Kidney (tissue), 14 donors: ENCODE data around the gene DCTD. TPM values are rescaled to one million over a fixed set of nuclear protein-coding genes. Genes with fewer than 3 reads are reported as not detected.
A peak's percentile ranks its signal among the peaks of the same experiment; 100 is the strongest.

ENCODE experiments used
- DNase-seq, 5 donors: peaks; one replicate each; pipeline ENCODE4 v3.0.0-alpha.2; 2013 to 2020
- FAIRE-seq: peaks from 2 replicates; lab custom pipeline; 2012; peaks lifted over from hg19 to GRCh38; lab: Jason Lieb, UNC
- H3K27ac ChIP-seq, 2 donors: one replicate each; pipeline ENCODE4 v1.7.0; 2013; ENCODE audit warnings: low read depth in 2 of 2, low read length in 2 of 2, inconsistent platforms in 1 of 2
- H3K27me3 ChIP-seq: one replicate; pipeline ENCODE4 v1.7.1; 2013; ENCODE audit warnings: low read length, inconsistent platforms; ENCODE audit not compliant: control insufficient read depth, insufficient read depth
- H3K36me3 ChIP-seq, 3 donors: one replicate each; pipeline versions ENCODE4 v1.7.0 to v1.7.1; 2013; ENCODE audit warnings: low read length in 3 of 3, control low read depth in 1 of 3, inconsistent platforms in 1 of 3; ENCODE audit not compliant: insufficient read depth in 3 of 3, control insufficient read depth in 2 of 3
- H3K4me1 ChIP-seq, 3 donors: one replicate each; pipeline versions ENCODE4 v1.7.0 to v1.7.1; 2013; ENCODE audit warnings: low read length in 3 of 3, inconsistent platforms in 1 of 3, low read depth in 1 of 3; ENCODE audit not compliant: control insufficient read depth in 2 of 3, insufficient read depth in 2 of 3
- H3K4me3 ChIP-seq, 3 donors: one replicate each; pipeline versions ENCODE4 v1.7.0 to v1.8.1; 2013; ENCODE audit warnings: low read length in 3 of 3, control low read depth in 1 of 3, inconsistent platforms in 1 of 3
- H3K9ac ChIP-seq, 3 donors: one replicate each; pipeline versions ENCODE4 v1.7.0 to v1.7.1; 2013; ENCODE audit warnings: low read length in 3 of 3, control low read depth in 1 of 3, inconsistent platforms in 1 of 3
- H3K9me3 ChIP-seq, 3 donors: one replicate each; pipeline versions ENCODE4 v1.7.0 to v1.7.1; 2013; ENCODE audit warnings: low read length in 3 of 3, control low read depth in 1 of 3, inconsistent platforms in 1 of 3; ENCODE audit not compliant: control insufficient read depth in 2 of 3, insufficient read depth in 1 of 3
- CTCF ChIP-seq: IDR thresholded peaks from 3 replicates; pipeline ENCODE4 v1.5.1; 2012; ENCODE audit warnings: mild to moderate bottlenecking, moderate library complexity, borderline replicate concordance; ENCODE audit not compliant: insufficient read depth; ENCODE audit errors: extremely low read depth
- intact Hi-C: fragments of 100-400 bp; cut with DNase I; formaldehyde crosslinking; loops from one replicate; pipeline ENCODE4 v1.11.1; 2022
- polyA plus RNA-seq: library from polyadenylated mRNA; stranded (reverse); fragments of 350-450 nt; fragmentation: Illumina TruSeq; extraction: RNeasy Lipid Tissue Mini Kit (QIAGEN cat#74804); gene quantifications from one replicate; pipeline ENCODE4 v1.2.3, GENCODE V29; 2014; ENCODE audit warnings: low read depth, low replicate concordance; ENCODE audit not compliant: insufficient read depth
- total RNA-seq: library from RNA; stranded (reverse); fragmentation: NEBNext Ultra II Directional; extraction: Animal tissue kit (Norgen Biotek cat#: 25700); gene quantifications from one replicate; pipeline ENCODE4 v1.2.1, GENCODE V29; 2021
- donor health status: control.
- donor health status: control.
- donor health status: control.
- donor health status: control.
- donor health status: control.
- donor health status: DM: yes; HTN: yes; CAD: no.
- donor health status: Normal renal cell carcinoma (clear cell type).

The DCTD gene
- total and polyA plus RNA-seq, 2 donors from 2014 or later = 54.9 to 99.6 TPM

- Histone ChIP-seq H3K27ac (no peak overlapping the region), H3K9me3 (no peaks in the 10 kb centered on the region), H3K9ac (no peak overlapping the region), H3K36me3 (no peaks in the 10 kb centered on the region), H3K4me3 (no peak overlapping the region), H3K27me3 (no peaks in the 10 kb centered on the region), H3K4me1 (no peaks in the 10 kb centered on the region)
- DNase-seq (no peak), FAIRE-seq (no peak)
- no peak for TF ChIP-seq CTCF
- intact Hi-C loops = loop anchor here (10.0 kb wide), 1 partner anchor 132 kb away; no protein-coding TSS in a partner anchor
These were observed 15.5 kb upstream of the DCTD start for GRCh38 chr4:182932651-182933050.

GRCh38 chr4:182931691-182932345, 14.6 kb upstream of the DCTD start:
- Histone ChIP-seq H3K4me1 (no peaks in the 10 kb centered on the region), H3K9me3 (no peaks in the 10 kb centered on the region), H3K9ac (no peak overlapping the region), H3K36me3 (no peaks in the 10 kb centered on the region), H3K4me3 (no peak overlapping the region), H3K27ac (no peak overlapping the region), H3K27me3 (no peaks in the 10 kb centered on the region)
- DNase-seq (no peak), FAIRE-seq (no peak)
- no peak for TF ChIP-seq CTCF
- intact Hi-C loops = loop anchor here (10.0 kb wide), 1 partner anchor 133 kb away; no protein-coding TSS in a partner anchor

GRCh38 chr4:182930889-182931288, 13.7 kb upstream of the DCTD start:
- DNase-seq (no peak), FAIRE-seq (no peak)
- no peaks in the 10 kb centered on the region for H3K9me3 ChIP-seq
- H3K4me3 ChIP-seq = no peak overlapping the region
- no peaks in the 10 kb centered on the region for H3K27me3 ChIP-seq
- no peak overlapping the region for H3K9ac ChIP-seq
- intact Hi-C loops = loop anchor here (10.0 kb wide), 1 partner anchor 134 kb away; no protein-coding TSS in a partner anchor
- H3K36me3 ChIP-seq = no peaks in the 10 kb centered on the region
- no peak overlapping the region for H3K27ac ChIP-seq
- no peaks in the 10 kb centered on the region for H3K4me1 ChIP-seq
- TF ChIP-seq CTCF = no peak

GRCh38 chr4:182929296-182929695, 12.1 kb upstream of the DCTD start:
- peak in 1 of 5 donors; percentile 61 for DNase-seq
- no peak overlapping the region for H3K9ac ChIP-seq
- H3K36me3 ChIP-seq = no peaks in the 10 kb centered on the region
- intact Hi-C loops = no loop called here
- H3K4me3 ChIP-seq = no peak overlapping the region
- H3K4me1 ChIP-seq = no peaks in the 10 kb centered on the region
- no peak for TF ChIP-seq CTCF
- FAIRE-seq = no peak
- no peaks in the 10 kb centered on the region for H3K9me3 ChIP-seq
- no peak overlapping the region for H3K27ac ChIP-seq
- no peaks in the 10 kb centered on the region for H3K27me3 ChIP-seq
